Embryonic facial prominence (tissue), 1 donor: ENCODE results near the gene RHOG.

ENCODE experiments used
- DNase-seq: peaks from one replicate; pipeline ENCODE4 v3.0.0-alpha.2; 2016; ENCODE audit errors: extremely low spot score

The RHOG gene

DNA sequence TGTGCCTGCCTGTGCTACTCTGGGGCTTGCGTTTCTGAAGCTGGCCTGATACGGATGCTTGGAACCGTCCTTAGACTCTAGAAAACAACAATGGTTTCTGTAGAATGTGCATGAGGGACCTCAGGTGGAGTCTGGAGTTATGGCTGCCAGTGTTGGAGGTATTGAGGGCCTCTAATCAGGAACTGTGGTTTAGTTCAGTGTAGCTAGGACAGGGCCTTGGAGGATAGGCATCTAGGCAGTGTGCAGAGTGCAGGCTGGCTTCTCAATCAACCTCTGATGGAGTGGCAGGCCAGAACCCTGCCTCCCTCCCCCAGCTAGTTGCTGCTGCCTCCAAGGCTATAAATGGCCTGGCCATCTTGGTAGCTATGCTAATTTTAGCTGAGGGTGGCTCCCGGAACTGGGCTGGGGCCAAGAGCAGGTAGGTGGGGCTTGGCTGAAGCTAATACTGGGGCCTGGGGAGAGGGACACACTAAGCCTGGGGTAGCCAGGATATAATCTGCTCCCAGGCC is 18.7 kb upstream of the RHOG start:
- no peak for DNase-seq

DNA sequence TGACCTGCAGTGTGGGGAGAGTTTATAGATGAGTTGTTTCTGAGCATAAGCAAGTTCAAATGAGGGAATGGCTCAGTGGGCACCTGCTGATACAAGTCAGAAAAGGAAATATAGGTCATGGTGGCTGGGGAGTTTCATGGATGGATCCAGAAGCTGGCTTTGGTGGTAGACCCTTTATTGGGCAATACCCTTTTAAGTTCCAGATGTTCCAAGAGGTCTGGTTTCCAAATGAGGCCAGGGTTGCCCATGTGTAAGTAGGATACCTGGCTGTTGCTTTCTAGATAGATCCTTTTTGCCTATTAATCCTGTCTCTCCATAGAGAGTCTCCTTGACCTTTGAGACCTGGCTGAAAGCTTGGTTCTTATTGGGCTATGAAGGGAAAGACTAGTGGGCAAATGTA is 16.9 kb upstream of the RHOG start:
- no peak for DNase-seq

DNA sequence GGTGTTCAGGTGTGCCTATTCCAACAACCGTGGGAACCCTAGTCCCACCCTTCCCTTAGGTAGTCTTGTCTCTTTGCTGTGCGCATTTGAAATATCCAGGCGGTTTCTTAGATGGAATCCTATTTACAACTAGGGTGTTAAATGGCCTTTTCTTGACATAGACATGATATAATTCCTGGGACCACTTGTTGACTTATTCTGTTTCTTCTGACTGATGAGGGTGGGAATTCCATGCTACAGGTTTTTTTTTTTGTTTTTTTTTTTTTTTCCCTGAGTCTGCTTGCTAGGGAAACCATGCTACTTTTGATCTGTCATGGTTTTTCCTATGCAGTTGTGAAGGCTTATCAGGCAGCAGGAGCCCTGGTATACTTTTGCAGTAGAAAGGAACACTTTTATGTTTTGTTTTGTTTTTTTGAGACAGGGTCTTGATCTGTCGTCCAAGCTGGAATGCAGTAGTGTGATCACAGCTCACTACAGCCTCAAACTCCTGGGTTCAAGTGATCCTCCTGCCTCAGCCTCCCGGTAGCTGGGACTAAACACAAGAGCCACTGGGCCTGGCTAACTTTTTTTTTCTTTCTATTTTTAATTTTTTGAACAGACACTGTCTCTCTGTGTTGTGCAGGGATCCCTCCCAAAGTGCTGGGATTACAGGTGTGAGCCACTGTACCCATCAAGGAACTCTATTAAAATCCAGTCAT is 16.2 kb upstream of the RHOG start:
- no peak for DNase-seq

DNA sequence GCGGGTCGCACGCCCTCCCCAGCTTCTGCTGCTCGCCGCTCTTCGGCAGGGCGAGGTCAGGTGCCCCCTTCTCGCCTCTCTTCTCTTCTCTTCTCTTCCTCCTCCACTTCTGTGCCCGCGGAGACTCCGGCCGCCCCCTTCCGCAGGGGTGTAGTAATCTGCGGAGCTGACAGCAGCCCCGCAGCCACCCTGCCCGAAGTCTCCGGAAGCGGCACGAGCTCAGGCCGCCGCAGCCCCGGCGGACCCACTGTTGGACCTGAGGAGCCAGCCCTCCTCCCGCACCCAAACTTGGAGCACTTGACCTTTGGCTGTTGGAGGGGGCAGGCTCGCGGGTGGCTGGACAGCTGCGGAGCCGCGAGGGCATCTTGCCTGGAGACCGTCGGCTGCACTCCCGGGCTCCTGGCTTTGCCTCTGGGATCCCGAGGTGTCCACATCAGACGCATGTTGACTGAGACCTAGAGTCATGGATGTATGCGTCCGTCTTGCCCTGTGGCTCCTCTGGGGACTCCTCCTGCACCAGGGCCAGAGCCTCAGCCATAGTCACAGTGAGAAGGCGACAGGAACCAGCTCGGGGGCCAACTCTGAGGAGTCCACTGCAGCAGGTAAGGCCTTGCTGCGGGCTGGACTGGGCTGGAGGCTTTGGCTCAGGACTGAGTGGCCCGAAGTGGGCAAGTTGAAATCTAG is 15.2 kb upstream of the RHOG start:
- DNase-seq = no peak

DNA sequence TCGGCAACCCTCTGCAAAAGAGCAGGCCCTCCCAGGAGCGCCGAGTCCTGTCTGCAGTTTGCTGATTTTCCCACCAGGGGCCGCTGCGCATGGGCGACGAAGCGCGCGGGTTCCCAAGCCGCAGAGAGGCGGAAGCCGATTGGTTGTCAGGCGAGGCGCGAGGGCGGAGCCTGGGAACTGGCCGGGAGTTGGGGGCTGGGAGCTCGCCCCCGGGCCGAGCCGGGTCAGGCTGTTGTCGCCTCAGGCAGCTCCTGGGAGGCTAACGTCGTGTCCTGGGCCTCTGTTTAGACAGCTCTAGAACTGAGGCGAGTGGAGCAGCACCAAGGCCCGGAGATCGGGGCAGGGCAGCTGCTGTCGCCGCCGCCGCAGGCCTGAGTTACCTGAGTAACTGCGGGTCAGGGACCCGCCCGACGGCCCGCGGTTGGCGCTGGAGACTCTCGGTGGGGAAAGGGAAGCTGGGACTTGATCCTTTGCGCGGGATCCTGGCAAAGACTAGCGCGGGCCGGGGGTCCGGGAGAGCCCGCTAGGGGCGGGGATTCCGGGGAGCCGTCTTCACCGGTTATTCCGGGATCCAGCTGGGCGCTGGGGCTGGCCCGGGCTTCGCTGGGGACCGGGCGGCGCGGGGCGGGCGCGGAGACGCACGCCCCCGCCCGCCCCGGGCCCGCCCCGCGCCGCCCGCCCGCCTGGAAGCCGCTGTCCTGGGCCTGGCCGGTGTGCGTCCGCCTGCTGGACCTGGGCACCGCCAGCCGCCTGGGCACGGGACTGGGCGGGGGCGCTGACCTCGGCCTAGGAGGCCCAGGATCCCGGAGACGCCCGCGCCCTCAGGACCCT is 14.4 kb upstream of the RHOG start, which contains the start of gene STIM1:
STIM1 (plus strand) TSS at position 688 of the 831 bp plus-strand sequence. CDS start 607 bp downstream, outside the sequence.
- peak; percentile 85 for DNase-seq

GRCh38 chr11:3854660-3854976 is 13.9 kb upstream of the RHOG start:
- DNase-seq = no peak

- no peak for DNase-seq
Measured at GRCh38 chr11:3853899-3854659, 13.3 kb upstream of the RHOG start.

GRCh38 chr11:3853545-3853842 is 12.7 kb upstream of the RHOG start:
- no peak for DNase-seq

- DNase-seq = no peak
Measured at GRCh38 chr11:3849297-3849874, 8.6 kb upstream of the RHOG start.

DNA sequence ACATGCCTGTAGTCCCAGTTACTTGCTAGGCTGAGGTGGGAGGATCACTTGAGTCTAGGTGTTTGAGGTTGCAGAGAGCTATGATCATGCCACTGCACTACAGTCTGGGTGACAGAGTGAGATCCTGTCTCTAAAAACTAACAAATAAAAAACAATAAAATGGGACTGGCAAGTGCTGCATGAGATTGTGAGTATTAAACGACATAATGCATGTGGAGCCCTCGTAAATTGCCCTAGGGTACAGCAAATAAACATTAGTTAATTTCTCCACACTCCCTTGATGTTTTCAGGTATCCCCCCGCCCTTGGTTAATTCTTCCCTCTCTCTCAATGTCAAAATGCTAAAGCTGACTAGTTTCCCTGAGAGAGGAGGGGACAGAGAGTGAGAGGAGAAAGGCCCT is 4.9 kb upstream of the RHOG start:
- DNase-seq = no peak

- no peak for DNase-seq
Measured at GRCh38 chr11:3845246-3845645, 4.5 kb upstream of the RHOG start.

DNA sequence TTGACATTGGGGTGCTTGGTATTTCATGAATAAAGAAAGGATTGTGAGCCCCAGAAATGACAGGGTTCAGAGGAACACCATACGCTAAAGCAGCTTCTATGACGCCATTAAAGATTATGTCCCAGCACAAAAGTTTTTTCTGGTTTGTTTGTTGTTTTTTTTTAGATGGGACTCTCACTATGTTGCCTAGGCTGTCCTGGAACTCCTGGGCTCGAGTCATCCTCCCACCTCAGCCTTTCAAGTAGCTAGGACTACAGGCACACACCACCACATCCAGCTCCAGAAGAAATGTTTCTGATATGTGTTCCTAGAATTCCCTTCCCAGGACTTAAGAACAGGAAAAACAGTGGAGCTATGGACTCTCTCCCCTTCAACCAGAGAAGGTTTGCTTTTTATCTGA is 2.6 kb upstream of the RHOG start:
- DNase-seq = no peak

GRCh38 chr11:3841426-3842350 is 929 bp upstream of the RHOG start:
- no peak for DNase-seq

DNA sequence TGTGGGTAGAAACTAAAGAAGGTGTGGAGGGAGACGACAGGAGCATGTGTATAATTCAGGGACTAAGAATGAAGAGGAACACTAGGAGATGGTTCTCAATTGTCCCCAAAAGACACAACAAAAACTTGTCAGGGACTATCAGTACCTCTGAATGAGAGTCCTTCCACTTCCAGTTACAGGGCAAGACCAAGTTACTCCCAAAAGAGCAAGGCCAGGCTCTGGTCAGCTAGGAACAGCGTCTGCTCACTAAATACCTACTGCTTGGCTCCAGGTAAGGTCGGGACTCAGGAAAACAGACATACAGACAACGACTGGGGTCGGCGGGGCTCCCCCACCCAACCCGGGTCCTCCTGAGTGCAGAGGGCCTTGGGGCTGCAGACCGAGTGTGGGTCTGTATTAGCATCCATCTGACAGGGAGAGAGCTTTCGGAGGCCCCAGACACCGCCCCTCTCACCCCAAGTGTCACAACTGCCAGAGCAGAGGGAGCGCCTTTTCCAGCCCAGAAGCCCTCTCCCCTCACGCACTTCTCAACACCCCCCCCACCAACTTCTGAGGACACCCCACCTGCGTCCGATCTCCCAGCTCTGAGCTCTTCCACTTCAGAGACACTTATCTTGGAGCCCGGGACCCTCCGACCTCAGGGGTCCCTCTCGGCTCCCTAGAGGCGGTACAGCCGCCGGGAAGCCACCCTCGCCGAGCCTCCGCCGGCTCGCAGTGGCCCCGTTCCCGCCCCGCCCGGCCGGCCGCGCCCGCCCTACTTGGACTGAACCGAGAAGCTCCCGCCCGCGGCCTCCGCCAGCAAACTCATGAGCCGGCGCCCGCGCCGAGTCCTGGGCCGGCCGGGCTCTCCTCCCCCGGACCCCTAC is 522 bp downstream of the RHOG start:
- DNase-seq = no peak

- no peak for DNase-seq
Measured at GRCh38 chr11:3838504-3838903, 2.3 kb downstream of the RHOG start.

GRCh38 chr11:3837793-3838192 is 3.0 kb downstream of the RHOG start:
- no peak for DNase-seq

- DNase-seq = no peak
Measured at GRCh38 chr11:3836903-3837302, 3.9 kb downstream of the RHOG start.

GRCh38 chr11:3835751-3836150 is 5.0 kb downstream of the RHOG start:
- DNase-seq = no peak

DNA sequence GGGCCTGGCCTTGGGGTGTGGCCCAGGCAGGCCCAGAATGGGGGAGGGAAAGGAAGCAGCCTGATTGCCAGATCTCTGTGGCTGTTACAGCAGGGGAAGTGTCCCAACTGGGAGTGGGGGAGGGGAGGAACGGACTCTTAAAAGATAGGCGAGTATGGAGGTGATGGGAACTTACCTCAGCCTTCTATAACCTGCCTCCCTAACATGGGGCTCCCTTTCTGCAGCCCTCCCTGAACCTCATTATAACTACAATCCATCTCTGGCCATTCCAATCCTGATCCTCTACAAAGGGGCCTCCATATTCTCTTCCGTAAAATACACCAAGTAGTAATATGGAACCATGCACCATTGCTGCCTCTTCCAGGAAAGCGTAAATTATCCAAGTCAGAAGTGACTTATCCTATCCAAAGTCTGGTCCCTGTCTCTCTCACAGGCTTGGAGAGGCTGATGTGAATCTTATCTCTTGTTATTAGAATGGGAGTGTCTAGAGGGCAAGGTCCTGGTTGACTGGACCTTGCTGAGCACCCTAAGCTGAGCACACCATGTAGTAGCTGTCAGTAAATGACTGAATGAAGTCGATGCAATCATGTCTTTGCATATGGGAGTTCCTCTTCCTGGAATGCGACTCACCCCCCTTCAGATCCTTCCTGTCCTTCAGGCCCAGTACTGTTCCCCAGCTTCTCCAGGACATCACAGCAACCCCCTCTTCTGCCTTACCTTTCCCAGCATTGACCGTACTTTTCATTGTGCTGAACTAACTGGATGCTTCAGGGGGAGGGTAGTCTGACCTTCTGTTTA is 5.9 kb downstream of the RHOG start:
- no peak for DNase-seq
